Skeletal muscle cell (primary cell): Measurements from ENCODE around the gene ATP8B4.
A peak's percentile ranks its signal among the peaks of the same experiment; 100 is the strongest.
"Not testable (repeated sequence)": the region's sequence is repeated elsewhere in the genome, so short reads cannot be mapped to it uniquely, and the experiment has no call there.

Experiments
- DNase-seq: peaks from one replicate; pipeline ENCODE4 v3.0.0-alpha.2; 2010; ENCODE audit warnings: low read depth
- H3K4me3 ChIP-seq: 2 replicates; pipeline ENCODE4 v1.5.1; 2011; ENCODE audit warnings: low read depth, mild to moderate bottlenecking, control low read depth, low read length, moderate library complexity

The ATP8B4 gene

DNA sequence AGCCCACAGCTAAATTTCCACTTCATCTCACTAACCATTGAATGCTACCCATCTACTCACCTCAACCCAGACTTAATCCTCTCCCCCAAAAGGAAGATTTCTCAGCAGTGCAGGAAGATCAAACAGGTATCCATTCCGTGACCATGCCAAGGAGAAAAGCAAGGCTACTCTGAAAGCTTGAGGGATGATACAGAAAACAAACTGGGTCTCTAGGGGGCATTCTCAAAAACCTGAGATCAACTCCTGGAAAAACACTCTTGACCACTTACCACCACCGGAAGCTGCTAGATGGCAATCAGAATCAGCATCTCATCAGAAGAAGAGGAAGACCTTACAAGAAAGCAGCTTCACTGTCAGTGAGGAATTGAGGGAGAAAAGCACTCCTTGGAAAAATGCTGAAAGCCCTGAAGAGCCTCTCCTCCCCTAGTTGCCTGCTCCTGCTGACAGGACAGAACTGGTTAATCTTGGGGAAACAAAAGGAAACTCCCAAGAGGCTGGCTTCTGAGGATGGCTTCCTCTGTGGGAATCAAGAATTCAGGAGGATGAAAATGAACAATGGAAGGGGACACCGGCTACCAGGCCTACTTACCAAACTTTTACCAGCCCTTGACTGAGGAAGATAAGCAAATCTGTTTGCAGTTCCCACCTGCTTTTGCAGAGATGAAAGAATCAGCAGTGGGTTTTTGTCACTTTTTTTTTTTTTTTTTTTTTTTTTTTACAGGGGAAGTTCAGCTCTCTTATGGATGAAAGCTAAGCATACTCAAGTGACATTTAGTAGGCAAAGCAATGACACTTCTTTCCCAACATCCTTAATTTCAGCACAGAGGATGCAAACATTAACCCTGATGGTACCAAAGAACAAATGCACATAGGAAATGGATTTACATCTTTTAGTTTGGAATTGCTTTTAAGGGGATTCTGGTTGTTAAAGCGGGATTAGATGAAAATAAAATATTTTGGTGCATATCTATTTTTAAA, at the start of gene ATP8B4:
Gene ATP8B4 (minus strand): TSS at position 171 of the 978 bp plus-strand sequence. CDS start 12,267 bp downstream, outside the sequence.
- no peak for DNase-seq
- H3K4me3 ChIP-seq = no peak within 1 kb of the TSS

- H3K4me3 ChIP-seq = no peak overlapping the region
- no peak for DNase-seq
Observed at GRCh38 chr15:50168379-50168778, 49.3 kb upstream of the ATP8B4 start.

- H3K4me3 ChIP-seq = no peak overlapping the region
- DNase-seq = no peak
Observed at GRCh38 chr15:50167110-50167509, 48.1 kb upstream of the ATP8B4 start.

DNA sequence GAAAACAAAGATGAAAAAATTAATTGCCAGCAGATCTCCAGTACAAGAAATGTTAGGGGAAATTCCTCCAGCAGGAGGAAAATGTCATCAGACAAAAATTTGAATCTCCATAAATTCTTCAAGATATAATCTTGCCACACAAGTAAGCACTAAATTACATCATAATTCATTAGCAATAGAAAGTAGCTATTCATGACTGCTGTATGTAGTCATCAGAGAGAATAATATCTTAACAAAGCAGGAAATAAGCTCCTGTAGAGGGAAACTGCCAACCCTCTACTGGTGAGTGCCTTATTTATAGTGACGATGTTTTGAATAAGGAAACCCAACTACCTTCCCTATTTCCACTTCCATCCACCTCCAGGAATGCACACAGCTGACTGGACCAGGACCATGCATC, 47.2 kb upstream of the ATP8B4 start:
- DNase-seq = peak; percentile 33
- no peak overlapping the region for H3K4me3 ChIP-seq

- no peak overlapping the region for H3K4me3 ChIP-seq
- no peak for DNase-seq
Observed at GRCh38 chr15:50164458-50164857, 45.4 kb upstream of the ATP8B4 start.

GRCh38 chr15:50163719-50164410, 44.8 kb upstream of the ATP8B4 start:
- DNase-seq = no peak
- no peak overlapping the region for H3K4me3 ChIP-seq

DNA sequence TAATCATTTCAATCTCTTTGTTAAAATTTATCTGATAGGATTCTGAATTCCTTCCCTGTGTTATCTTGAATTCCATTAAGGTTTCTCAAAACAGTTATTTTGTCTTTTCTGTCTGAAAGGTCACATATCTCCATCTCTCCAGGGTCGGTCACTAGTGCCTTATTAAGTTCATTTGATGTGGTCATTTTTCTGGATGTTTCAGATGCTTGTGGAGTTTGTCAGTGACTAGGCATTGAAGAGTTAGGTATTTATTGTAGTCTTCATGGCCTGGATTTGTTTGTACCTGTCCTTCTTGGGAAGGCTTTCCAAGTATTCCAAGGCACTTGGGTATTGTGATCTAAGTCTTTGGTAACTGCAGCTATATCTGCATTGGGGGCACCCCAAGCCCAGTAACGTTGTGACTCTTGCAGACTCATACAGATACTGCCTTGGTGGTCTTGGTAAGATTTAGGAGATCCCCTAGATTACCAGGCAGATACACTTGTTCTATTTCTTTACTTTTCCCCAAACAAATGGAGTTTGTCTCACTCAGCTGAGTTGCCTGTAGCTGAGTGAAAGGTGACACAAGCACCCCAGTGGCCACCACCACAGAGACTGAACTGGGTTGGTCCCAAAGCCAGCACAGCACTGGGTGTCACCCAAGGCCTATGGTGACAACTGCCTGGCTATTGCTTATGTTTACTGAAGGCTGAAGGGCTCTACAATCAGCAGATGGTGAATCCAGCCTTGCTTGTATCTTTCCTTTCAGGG, 44.1 kb upstream of the ATP8B4 start:
- H3K4me3 ChIP-seq = no peak overlapping the region
- no peak for DNase-seq

DNA sequence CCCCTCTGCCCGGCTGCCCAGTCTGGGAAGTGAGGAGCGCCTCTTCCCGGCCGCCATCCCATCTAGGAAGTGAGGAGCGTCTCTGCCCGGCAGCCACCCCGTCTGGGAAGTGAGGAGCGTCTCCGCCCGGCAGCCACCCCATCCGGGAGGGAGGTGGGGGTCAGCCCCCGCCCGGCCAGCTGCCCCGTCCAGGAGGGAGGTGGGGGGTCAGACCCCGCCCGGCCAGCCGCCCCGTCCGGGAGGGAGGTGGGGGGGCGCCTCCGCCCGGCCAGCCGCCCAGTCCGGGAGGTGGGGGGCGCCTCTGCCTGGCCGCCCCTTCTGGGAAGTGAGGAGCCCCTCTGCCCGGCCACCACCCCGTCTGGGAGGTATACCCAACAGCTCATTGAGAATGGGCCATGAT, 39.2 kb upstream of the ATP8B4 start:
- not testable (repeated sequence) for H3K4me3 ChIP-seq

GRCh38 chr15:50151476-50151875, 32.4 kb upstream of the ATP8B4 start:
- no peak overlapping the region for H3K4me3 ChIP-seq
- no peak for DNase-seq

More for the DNA sequence above, 39.2 kb upstream of the ATP8B4 start:
- not testable (repeated sequence) for DNase-seq

DNA sequence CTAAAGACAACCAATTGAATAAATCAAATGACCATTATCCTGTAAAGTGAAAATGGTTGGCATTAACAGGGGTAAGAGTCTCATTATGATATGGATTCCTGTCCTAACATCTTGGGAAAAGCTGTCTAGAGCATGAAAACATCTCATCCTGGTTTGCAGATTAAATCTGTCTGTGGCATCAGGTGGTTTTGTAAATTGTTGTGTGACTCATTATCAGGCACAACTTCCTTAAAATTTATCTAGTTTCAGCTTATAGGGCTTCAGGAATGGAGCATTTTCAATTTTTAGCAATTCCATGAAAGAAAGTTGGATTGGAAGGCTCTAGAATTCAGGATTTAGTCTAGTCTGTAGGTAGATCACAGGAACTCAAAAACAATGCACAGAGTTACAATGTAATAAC, 31.8 kb upstream of the ATP8B4 start:
- no peak overlapping the region for H3K4me3 ChIP-seq
- DNase-seq = no peak

GRCh38 chr15:50150349-50150748, 31.3 kb upstream of the ATP8B4 start:
- H3K4me3 ChIP-seq = no peak overlapping the region
- DNase-seq = no peak

GRCh38 chr15:50149090-50149489, 30.1 kb upstream of the ATP8B4 start:
- H3K4me3 ChIP-seq = no peak overlapping the region
- DNase-seq = no peak

DNA sequence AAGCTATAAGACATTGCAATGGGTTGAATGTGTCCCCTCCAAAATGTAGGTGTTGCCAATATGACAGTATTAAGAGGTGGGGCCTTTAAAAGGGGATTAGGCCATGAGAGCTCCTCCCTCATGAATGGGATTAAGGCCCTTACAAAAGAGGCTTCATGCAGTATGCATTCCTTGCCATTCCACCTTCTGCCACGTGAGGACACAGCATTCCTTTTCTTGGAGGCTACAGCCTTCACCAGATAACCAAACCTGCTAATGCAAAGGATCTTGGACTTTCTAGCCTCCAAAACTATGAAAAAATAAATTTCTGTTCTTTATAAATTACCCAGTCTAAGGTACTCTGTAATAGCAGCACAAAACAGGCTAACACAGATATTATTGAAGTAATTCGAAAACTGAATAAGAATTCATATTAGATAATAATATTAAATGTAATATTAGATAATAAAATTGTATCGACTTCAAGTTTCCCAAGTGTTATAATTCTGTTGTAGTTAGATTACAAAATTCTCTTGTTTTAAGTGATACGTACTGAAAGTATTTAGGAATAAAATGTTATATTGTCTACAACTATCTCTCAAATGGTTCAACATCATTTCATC, 29.4 kb upstream of the ATP8B4 start:
- no peak overlapping the region for H3K4me3 ChIP-seq
- DNase-seq = no peak

DNA sequence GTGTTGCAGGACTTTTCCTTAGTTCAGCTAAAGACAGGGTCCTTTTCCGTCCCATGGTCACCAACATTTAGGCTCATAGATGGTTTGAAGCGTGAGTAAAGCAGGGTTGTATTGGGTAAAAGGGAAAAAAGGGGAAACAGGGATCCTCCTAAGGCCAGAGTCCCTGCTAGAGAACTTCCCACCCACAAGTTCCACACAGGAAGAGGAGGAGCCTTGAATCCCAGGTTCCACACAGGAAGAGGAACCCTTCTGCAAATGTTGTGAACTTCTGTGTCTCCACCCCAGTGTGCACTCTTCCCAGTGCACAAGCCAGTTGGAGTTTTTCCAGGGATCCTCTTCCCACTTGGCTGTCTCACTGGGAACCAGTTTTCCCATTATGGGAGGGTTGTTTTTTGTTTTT, 27.6 kb upstream of the ATP8B4 start:
- no peak overlapping the region for H3K4me3 ChIP-seq
- no peak for DNase-seq

DNA sequence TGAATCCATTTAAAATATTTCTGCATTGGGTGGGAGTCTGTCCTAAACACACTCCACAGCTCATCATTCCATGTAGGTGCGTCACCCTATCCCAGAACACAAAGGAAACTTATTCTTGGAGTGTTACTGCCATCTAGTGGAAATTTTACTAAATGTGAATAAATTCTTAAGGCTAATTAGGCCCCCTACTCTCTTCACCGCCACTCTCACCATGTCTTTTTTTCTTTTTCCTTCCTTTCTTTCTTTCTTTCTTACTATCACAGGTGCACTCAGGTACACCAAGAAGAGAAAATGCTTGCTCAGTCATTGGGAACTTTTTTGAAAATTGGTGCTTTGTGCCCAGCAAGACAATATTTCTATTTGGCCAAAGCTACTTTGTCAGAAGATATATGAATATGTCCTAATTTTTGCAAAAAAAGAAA, 26.4 kb upstream of the ATP8B4 start:
- no peak overlapping the region for H3K4me3 ChIP-seq
- DNase-seq = no peak

DNA sequence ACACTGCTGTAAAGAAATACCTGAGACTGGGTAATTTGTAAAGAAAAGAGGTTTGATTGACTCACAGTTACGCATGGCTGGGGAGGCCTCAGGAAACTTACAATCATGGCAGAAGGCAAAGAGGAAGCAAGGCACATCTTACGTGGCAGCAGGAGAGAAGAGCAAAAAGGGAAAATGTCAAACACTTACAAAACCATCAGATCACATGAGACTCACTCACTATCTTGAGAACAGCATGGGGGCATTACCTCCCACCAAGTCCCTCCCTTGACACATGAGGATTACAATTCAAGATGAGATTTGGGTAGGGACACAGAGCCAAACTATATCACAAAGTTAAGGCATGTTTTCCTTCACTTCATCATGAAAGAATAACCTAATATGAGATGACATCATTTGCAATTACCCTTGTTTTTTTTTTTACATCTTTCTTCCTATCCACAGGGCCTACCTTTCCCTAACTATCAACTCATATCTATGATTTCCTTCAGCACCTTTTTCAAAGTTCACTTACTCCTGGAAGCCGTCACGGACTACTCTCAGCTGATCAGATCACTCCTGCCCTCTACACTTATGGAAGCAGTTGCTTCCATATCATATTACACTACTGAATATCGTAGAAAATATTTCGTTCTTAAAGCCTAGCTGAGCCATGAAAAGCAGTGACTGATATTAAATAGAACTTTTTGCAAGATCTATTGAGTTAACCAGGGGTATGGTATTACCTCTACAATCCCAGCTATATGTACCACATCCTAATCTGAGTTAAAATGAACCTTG, 25.5 kb upstream of the ATP8B4 start:
- H3K4me3 ChIP-seq = no peak overlapping the region
- DNase-seq = no peak

GRCh38 chr15:50143255-50143860, 24.3 kb upstream of the ATP8B4 start:
- no peak overlapping the region for H3K4me3 ChIP-seq
- DNase-seq = no peak

DNA sequence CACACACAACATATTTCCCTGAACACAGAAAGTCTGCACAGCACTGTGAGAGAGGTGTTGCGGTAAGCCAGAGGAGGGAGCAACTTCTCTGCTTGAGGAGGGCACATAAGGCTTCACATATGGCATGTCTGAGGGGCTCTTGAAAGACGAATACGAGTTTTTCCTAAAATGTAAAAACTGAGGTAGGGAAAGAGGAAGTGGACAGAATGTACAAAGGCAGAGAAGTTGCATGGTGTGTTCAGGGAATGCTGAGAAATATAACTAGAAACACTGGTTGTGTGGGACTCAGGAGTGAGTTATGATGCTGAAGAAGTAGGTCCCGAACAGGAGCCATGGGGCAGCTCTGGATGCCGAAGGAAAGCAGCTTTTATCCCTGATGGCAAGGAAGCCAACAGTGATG, 22.8 kb upstream of the ATP8B4 start:
- DNase-seq = no peak
- no peak overlapping the region for H3K4me3 ChIP-seq
